ENCODE data around the gene CRB1.

The CRB1 gene

DNA sequence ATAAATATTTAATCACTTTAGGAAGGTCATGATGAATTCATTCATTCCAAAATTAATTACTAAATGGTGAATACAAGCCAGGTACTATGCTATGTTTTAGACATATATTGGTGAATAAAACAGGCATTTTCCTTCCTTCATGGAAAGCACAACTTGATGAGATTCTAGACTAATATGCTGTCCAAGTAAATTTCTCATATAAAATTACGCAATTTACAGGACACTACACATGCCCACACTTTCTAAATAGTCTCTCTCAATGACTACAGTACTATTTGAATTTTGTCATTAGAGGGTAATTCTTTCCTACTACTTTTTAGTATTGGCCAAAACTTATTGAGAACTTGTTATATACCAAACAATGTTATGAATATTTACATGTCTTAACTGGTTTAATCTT is 150.6 kb downstream of the CRB1 start:
- no peak overlapping the region for H3K4me2 ChIP-seq (ENCODE audit: insufficient read depth, low read length, poor library complexity, severe bottlenecking)
- no peak overlapping the region for H2AFZ ChIP-seq (ENCODE audit: low read length)
- H3K9ac ChIP-seq (ENCODE audit: low read depth, low read length, poor library complexity), result no peak overlapping the region
- H3K79me1 ChIP-seq (ENCODE audit: low read depth, low read length), result no peaks in the 10 kb centered on the region
- H4K91ac ChIP-seq (ENCODE audit: low read depth, low read length, poor library complexity), result no peak overlapping the region
- H3K4me3 ChIP-seq (ENCODE audit: low read length in 2 of 2), result no peak overlapping the region
- no peaks in the 10 kb centered on the region for H3K9me3 ChIP-seq (replicated peaks in 1 of 2; ENCODE audit: control insufficient read depth in 2 of 2, insufficient read depth in 1 of 2, low read depth in 1 of 2, low read length in 2 of 2)
- H2BK5ac ChIP-seq (ENCODE audit: low read length), result no peak overlapping the region
- WGBS, 2 donors (ENCODE audit: extremely low coverage in 2 of 2, insufficient read length in 2 of 2, insufficient replicate concordance in 1 of 2), result no CpG with 5 or more reads among the region's 1 CpG
- H3K4ac ChIP-seq (ENCODE audit: low read length), result no peak overlapping the region
- no peak overlapping the region for H4K8ac ChIP-seq (ENCODE audit: low read depth, low read length)
- H3K14ac ChIP-seq (ENCODE audit: low read length), result no peak overlapping the region
- H2BK120ac ChIP-seq (ENCODE audit: low read depth, low read length), result no peak overlapping the region
- no peak overlapping the region for H3K18ac ChIP-seq (ENCODE audit: low read length)
- no peak overlapping the region for H2BK15ac ChIP-seq (ENCODE audit: low read length)
- no peak for DNase-seq (ENCODE audit: low spot score)
- H3K23ac ChIP-seq (ENCODE audit: low read depth, low read length, poor library complexity), result no peak overlapping the region
- H3K27me3 ChIP-seq (ENCODE audit: control insufficient read depth in 3 of 3, insufficient read depth in 3 of 3, low read depth in 1 of 3, low read length in 3 of 3), result no peaks in the 10 kb centered on the region
- H2AK5ac ChIP-seq (ENCODE audit: low read depth, low read length), result no peak overlapping the region
- no peaks in the 10 kb centered on the region for H3K36me3 ChIP-seq (replicated peaks in 1 of 2; ENCODE audit: control insufficient read depth in 2 of 2, insufficient read depth in 2 of 2, low read length in 2 of 2)
- no peaks in the 10 kb centered on the region for H3K4me1 ChIP-seq (ENCODE audit: control insufficient read depth in 2 of 2, insufficient read depth in 1 of 2, low read depth in 1 of 2, low read length in 2 of 2)
- H2BK12ac ChIP-seq (ENCODE audit: low read length), result no peak overlapping the region
- H3K27ac ChIP-seq (replicated peaks; ENCODE audit: low read length), result no peak overlapping the region

DNA sequence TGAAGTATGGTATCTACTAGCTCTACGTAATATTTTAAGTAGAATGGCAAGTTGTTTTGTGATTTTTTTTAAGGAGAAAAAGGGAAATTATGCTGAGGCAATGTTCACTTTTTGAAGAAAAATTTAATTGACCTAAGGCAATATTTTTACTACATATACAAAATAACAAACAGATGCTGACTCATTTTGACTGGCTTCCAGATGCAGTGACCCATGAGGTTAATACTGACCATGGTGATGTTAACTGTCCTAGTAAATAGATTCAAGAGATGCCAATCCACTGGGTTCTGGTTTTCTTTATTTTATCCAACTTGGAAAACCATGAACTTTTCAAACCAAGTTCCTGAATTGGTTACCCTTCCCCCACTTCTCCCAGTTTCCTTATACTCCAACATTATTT is 154.9 kb downstream of the CRB1 start:
- Histone ChIP-seq H3K27ac (replicated peaks; ENCODE audit: low read length) (no peak overlapping the region), H3K4me1 (ENCODE audit: control insufficient read depth in 2 of 2, insufficient read depth in 1 of 2, low read depth in 1 of 2, low read length in 2 of 2) (no peaks in the 10 kb centered on the region), H2BK15ac (ENCODE audit: low read length) (no peak overlapping the region), H3K9ac (ENCODE audit: low read depth, low read length, poor library complexity) (no peak overlapping the region), H2BK5ac (ENCODE audit: low read length) (no peak overlapping the region), H3K9me3 (replicated peaks in 1 of 2; ENCODE audit: control insufficient read depth in 2 of 2, insufficient read depth in 1 of 2, low read depth in 1 of 2, low read length in 2 of 2) (no peaks in the 10 kb centered on the region), H4K91ac (ENCODE audit: low read depth, low read length, poor library complexity) (no peak overlapping the region), H3K18ac (ENCODE audit: low read length) (no peak overlapping the region), H2AFZ (ENCODE audit: low read length) (no peak overlapping the region), H3K36me3 (replicated peaks in 1 of 2; ENCODE audit: control insufficient read depth in 2 of 2, insufficient read depth in 2 of 2, low read length in 2 of 2) (no peaks in the 10 kb centered on the region), H2BK12ac (ENCODE audit: low read length) (no peak overlapping the region), H3K27me3 (ENCODE audit: control insufficient read depth in 3 of 3, insufficient read depth in 3 of 3, low read depth in 1 of 3, low read length in 3 of 3) (no peaks in the 10 kb centered on the region), H3K23ac (ENCODE audit: low read depth, low read length, poor library complexity) (no peak overlapping the region), H3K4ac (ENCODE audit: low read length) (no peak overlapping the region), H3K79me1 (ENCODE audit: low read depth, low read length) (no peaks in the 10 kb centered on the region), H2AK5ac (ENCODE audit: low read depth, low read length) (no peak overlapping the region), H3K4me3 (ENCODE audit: low read length in 2 of 2) (no peak overlapping the region), H3K14ac (ENCODE audit: low read length) (no peak overlapping the region), H2BK120ac (ENCODE audit: low read depth, low read length) (no peak overlapping the region), H4K8ac (ENCODE audit: low read depth, low read length) (no peak overlapping the region), H3K4me2 (ENCODE audit: insufficient read depth, low read length, poor library complexity, severe bottlenecking) (no peak overlapping the region)
- no CpG with 5 or more reads among the region's 1 CpG for WGBS, 2 donors (ENCODE audit: extremely low coverage in 2 of 2, insufficient read length in 2 of 2, insufficient replicate concordance in 1 of 2)
- no peak for DNase-seq (ENCODE audit: low spot score)

DNA sequence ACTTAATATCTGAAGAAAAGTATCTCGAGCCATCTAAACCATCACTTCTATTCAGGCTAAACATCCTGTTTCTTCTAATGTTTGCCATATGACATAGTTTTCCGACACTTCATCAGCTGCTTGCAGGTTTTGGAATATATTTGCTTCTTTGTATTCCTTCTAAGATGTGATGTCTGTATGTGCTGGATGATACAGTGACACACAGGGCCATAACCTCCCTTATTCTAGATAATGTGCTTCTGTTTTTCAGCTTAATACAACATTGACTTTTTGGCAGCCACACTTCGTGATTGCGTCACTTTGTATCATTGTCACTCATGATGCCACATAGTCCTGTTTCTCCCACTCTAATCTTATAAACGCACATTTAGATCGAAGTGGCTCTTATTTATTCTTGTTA is 156.3 kb downstream of the CRB1 start:
- Histone ChIP-seq H3K23ac (ENCODE audit: low read depth, low read length, poor library complexity) (no peak overlapping the region), H3K27me3 (ENCODE audit: control insufficient read depth in 3 of 3, insufficient read depth in 3 of 3, low read depth in 1 of 3, low read length in 3 of 3) (no peaks in the 10 kb centered on the region), H3K14ac (ENCODE audit: low read length) (no peak overlapping the region), H2AK5ac (ENCODE audit: low read depth, low read length) (no peak overlapping the region), H2BK5ac (ENCODE audit: low read length) (no peak overlapping the region), H2AFZ (ENCODE audit: low read length) (no peak overlapping the region), H3K4me2 (ENCODE audit: insufficient read depth, low read length, poor library complexity, severe bottlenecking) (no peak overlapping the region), H3K9me3 (replicated peaks in 1 of 2; ENCODE audit: control insufficient read depth in 2 of 2, insufficient read depth in 1 of 2, low read depth in 1 of 2, low read length in 2 of 2) (no peaks in the 10 kb centered on the region), H2BK120ac (ENCODE audit: low read depth, low read length) (no peak overlapping the region), H3K79me1 (ENCODE audit: low read depth, low read length) (no peaks in the 10 kb centered on the region), H4K8ac (ENCODE audit: low read depth, low read length) (no peak overlapping the region), H3K18ac (ENCODE audit: low read length) (no peak overlapping the region), H3K9ac (ENCODE audit: low read depth, low read length, poor library complexity) (no peak overlapping the region), H2BK15ac (ENCODE audit: low read length) (no peak overlapping the region), H3K4me1 (ENCODE audit: control insufficient read depth in 2 of 2, insufficient read depth in 1 of 2, low read depth in 1 of 2, low read length in 2 of 2) (no peaks in the 10 kb centered on the region), H2BK12ac (ENCODE audit: low read length) (no peak overlapping the region), H4K91ac (ENCODE audit: low read depth, low read length, poor library complexity) (no peak overlapping the region), H3K27ac (replicated peaks; ENCODE audit: low read length) (no peak overlapping the region), H3K4me3 (ENCODE audit: low read length in 2 of 2) (no peak overlapping the region), H3K4ac (ENCODE audit: low read length) (no peak overlapping the region), H3K36me3 (replicated peaks in 1 of 2; ENCODE audit: control insufficient read depth in 2 of 2, insufficient read depth in 2 of 2, low read length in 2 of 2) (no peaks in the 10 kb centered on the region)
- WGBS, 2 donors (ENCODE audit: extremely low coverage in 2 of 2, insufficient read length in 2 of 2, insufficient replicate concordance in 1 of 2), result no CpG with 5 or more reads among the region's 6 CpGs
- DNase-seq (ENCODE audit: low spot score), result no peak

DNA sequence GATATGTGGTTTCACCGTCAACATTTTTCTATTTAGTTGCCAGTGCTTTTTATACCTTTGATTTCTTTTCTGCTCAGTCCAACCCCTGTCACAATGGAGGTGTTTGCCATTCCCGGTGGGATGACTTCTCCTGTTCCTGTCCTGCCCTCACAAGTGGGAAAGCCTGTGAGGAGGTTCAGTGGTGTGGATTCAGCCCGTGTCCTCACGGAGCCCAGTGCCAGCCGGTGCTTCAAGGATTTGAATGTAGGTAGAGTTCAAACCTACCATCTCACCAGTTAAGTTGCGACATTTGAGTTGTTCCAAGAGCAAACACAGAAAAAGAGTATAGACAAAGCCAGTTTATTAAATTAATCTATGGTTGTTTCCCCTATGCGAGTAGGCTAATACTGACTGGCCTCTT is 161.3 kb downstream of the CRB1 start:
- Histone ChIP-seq H2BK5ac (ENCODE audit: low read length) (no peak overlapping the region), H3K4me3 (ENCODE audit: low read length in 2 of 2) (no peak overlapping the region), H3K36me3 (replicated peaks in 1 of 2; ENCODE audit: control insufficient read depth in 2 of 2, insufficient read depth in 2 of 2, low read length in 2 of 2) (no peaks in the 10 kb centered on the region), H3K4ac (ENCODE audit: low read length) (no peak overlapping the region), H3K9me3 (replicated peaks in 1 of 2; ENCODE audit: control insufficient read depth in 2 of 2, insufficient read depth in 1 of 2, low read depth in 1 of 2, low read length in 2 of 2) (no peaks in the 10 kb centered on the region), H3K14ac (ENCODE audit: low read length) (no peak overlapping the region), H4K8ac (ENCODE audit: low read depth, low read length) (no peak overlapping the region), H3K27me3 (ENCODE audit: control insufficient read depth in 3 of 3, insufficient read depth in 3 of 3, low read depth in 1 of 3, low read length in 3 of 3) (no peaks in the 10 kb centered on the region), H3K27ac (replicated peaks; ENCODE audit: low read length) (no peak overlapping the region), H2BK15ac (ENCODE audit: low read length) (no peak overlapping the region), H3K18ac (ENCODE audit: low read length) (no peak overlapping the region), H3K23ac (ENCODE audit: low read depth, low read length, poor library complexity) (no peak overlapping the region), H2AFZ (ENCODE audit: low read length) (no peak overlapping the region), H4K91ac (ENCODE audit: low read depth, low read length, poor library complexity) (no peak overlapping the region), H2BK12ac (ENCODE audit: low read length) (no peak overlapping the region), H3K79me1 (ENCODE audit: low read depth, low read length) (no peaks in the 10 kb centered on the region), H3K9ac (ENCODE audit: low read depth, low read length, poor library complexity) (no peak overlapping the region), H3K4me1 (ENCODE audit: control insufficient read depth in 2 of 2, insufficient read depth in 1 of 2, low read depth in 1 of 2, low read length in 2 of 2) (no peaks in the 10 kb centered on the region), H2AK5ac (ENCODE audit: low read depth, low read length) (no peak overlapping the region), H2BK120ac (ENCODE audit: low read depth, low read length) (no peak overlapping the region), H3K4me2 (ENCODE audit: insufficient read depth, low read length, poor library complexity, severe bottlenecking) (no peak overlapping the region)
- DNase-seq (ENCODE audit: low spot score), result no peak
- no CpG with 5 or more reads among the region's 7 CpGs for WGBS, 2 donors (ENCODE audit: extremely low coverage in 2 of 2, insufficient read length in 2 of 2, insufficient replicate concordance in 1 of 2)
